ENCODE data around the gene RASAL2.

DNA sequence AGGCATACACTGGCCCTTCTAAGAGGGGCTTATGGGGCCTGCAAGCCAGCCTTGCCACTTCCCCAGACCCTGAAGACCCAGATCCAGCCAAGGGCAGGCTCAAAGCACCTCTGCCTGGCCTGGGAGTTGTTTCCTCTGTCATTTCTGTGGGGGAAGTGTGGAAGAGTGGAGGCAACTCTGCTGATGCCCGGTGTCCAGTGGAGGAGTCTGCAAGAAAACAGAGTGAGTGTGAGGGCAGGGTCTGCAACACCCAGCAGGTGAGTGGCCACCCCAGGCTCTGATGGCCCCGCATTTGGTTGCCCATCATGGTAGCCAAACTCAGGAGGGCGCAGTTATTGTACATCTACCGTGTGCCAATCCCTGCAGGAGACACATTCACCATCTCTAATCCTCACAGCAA is 394.5 kb downstream of the RASAL2 start:
- TF ChIP-seq, protein P1, sequence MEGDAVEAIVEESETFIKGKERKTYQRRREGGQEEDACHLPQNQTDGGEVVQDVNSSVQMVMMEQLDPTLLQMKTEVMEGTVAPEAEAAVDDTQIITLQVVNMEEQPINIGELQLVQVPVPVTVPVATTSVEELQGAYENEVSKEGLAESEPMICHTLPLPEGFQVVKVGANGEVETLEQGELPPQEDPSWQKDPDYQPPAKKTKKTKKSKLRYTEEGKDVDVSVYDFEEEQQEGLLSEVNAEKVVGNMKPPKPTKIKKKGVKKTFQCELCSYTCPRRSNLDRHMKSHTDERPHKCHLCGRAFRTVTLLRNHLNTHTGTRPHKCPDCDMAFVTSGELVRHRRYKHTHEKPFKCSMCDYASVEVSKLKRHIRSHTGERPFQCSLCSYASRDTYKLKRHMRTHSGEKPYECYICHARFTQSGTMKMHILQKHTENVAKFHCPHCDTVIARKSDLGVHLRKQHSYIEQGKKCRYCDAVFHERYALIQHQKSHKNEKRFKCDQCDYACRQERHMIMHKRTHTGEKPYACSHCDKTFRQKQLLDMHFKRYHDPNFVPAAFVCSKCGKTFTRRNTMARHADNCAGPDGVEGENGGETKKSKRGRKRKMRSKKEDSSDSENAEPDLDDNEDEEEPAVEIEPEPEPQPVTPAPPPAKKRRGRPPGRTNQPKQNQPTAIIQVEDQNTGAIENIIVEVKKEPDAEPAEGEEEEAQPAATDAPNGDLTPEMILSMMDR (IDR thresholded peaks at IDR 0.05), result no peak
- TF ChIP-seq POLR2A (IDR thresholded peaks at IDR 0.05), result no peak

Data from thyroid gland (tissue), 4 donors.